Measurements from ENCODE around the gene NOL3. TPM values are rescaled to one million over a fixed set of nuclear protein-coding genes. Genes with fewer than 3 reads are reported as not detected.
A peak's percentile ranks its signal among the peaks of the same experiment; 100 is the strongest.

NOL3 gene
- total RNA-seq, 6 experiments from 2014 or later = 21.5 to 44.3 (median 28.1) TPM

GRCh38 chr16:67181346-67181745 lies 11.0 kb downstream of the NOL3 start:
- Histone ChIP-seq H3K27ac (no peak overlapping the region), H3K4me1 (peaks cover 0 to 33% (median 13%) of the 10 kb centered on the region in 4 donors)

GRCh38 chr16:67182288-67182687 lies 11.9 kb downstream of the NOL3 start:
- ATAC-seq = no peak
- Histone ChIP-seq H3K4me3 (no peak overlapping the region), H3K36me3 (no peaks in the 10 kb centered on the region), H3K27me3 (no peaks in the 10 kb centered on the region), H3K4me1 (peaks cover 0 to 33% (median 13%) of the 10 kb centered on the region in 4 donors), H3K9me3 (no peaks in the 10 kb centered on the region), H3K27ac (no peak overlapping the region)
- TF ChIP-seq CTCF (IDR thresholded peaks at IDR 0.05) = no peak
- TF ChIP-seq POLR2A (IDR thresholded peaks at IDR 0.05) = no peak
- 83% methylated on average over 2 of the region's 2 CpGs for WGBS (ENCODE audit: insufficient coverage, low coverage, low lambda C conversion rate, missing lambda C conversion rate)
- intact Hi-C loops (cut with DNase I) = no loop called here
- DNase-seq = no peak

More at GRCh38 chr16:67181346-67181745, 11.0 kb downstream of the NOL3 start:
- WGBS (ENCODE audit: insufficient coverage, low coverage, low lambda C conversion rate, missing lambda C conversion rate) = 22% methylated on average over 2 of the region's 2 CpGs
- Histone ChIP-seq H3K27me3 (no peaks in the 10 kb centered on the region), H3K4me3 (no peak overlapping the region), H3K36me3 (no peaks in the 10 kb centered on the region), H3K9me3 (no peaks in the 10 kb centered on the region)
- ATAC-seq = no peak
- no peak for DNase-seq
- TF ChIP-seq POLR2A (IDR thresholded peaks at IDR 0.05) = no peak
- intact Hi-C loops (cut with DNase I) = no loop called here

- peak overlapping the region; percentile 56 to 79 (median 67) for H3K4me3 ChIP-seq
- peaks cover 0 to 24% (median 12%) of the 10 kb centered on the region in 4 donors for H3K4me1 ChIP-seq
- no peak for DNase-seq
- no peaks in the 10 kb centered on the region for H3K9me3 ChIP-seq
- intact Hi-C loops (cut with DNase I) = no loop called here
- H3K36me3 ChIP-seq = no peaks in the 10 kb centered on the region
- no peaks in the 10 kb centered on the region for H3K27me3 ChIP-seq
- no peak for TF ChIP-seq CTCF (IDR thresholded peaks at IDR 0.05)
- no peak for TF ChIP-seq POLR2A (IDR thresholded peaks at IDR 0.05)
- 13% methylated on average over 11 of the region's 11 CpGs for WGBS (ENCODE audit: insufficient coverage, low coverage, low lambda C conversion rate, missing lambda C conversion rate)
- ATAC-seq = no peak
- H3K27ac ChIP-seq = peak overlapping the region in 1 of 3 donors; percentile 91
Measured at GRCh38 chr16:67183284-67183626, 12.9 kb downstream of the NOL3 start.

- intact Hi-C loops (cut with DNase I) = no loop called here
- no peaks in the 10 kb centered on the region for H3K9me3 ChIP-seq
Measured at GRCh38 chr16:67183627-67184452, 13.5 kb downstream of the NOL3 start, which contains the start of gene MATCAP1. TSS of gene MATCAP1 (minus strand) at chr16:67183963. CDS start at chr16:67180610, 3,353 bp downstream.

More at GRCh38 chr16:67183627-67184452, 13.5 kb downstream of the NOL3 start, which contains the start of gene MATCAP1:
- no peak for TF ChIP-seq CTCF (IDR thresholded peaks at IDR 0.05)
- peak; percentile 46 for TF ChIP-seq POLR2A (IDR thresholded peaks at IDR 0.05)
- WGBS (ENCODE audit: insufficient coverage, low coverage, low lambda C conversion rate, missing lambda C conversion rate) = 0% methylated on average over 13 of the region's 77 CpGs
- DNase-seq (peak; percentile 92 to 96 (median 93)), ATAC-seq (peak; percentile 85 to 94 (median 90))
- no peaks in the 10 kb centered on the region for H3K27me3 ChIP-seq
- H3K36me3 ChIP-seq = no peaks in the 10 kb centered on the region
- peak within 1 kb of the TSS; percentile 85 to 91 (median 90) for H3K27ac ChIP-seq
- peaks cover 0 to 18% (median 9%) of the 10 kb centered on the region in 4 donors for H3K4me1 ChIP-seq
- H3K4me3 ChIP-seq = peak within 1 kb of the TSS; percentile 56 to 79 (median 67)

Data from right lobe of liver (tissue), 6 donors.